Endodermal cell (in vitro differentiated cells): ENCODE data around the gene BMP4. TPM values are rescaled to one million over a fixed set of nuclear protein-coding genes. Genes with fewer than 3 reads are reported as not detected.

Experiments
- DNase-seq: peaks from one replicate; pipeline ENCODE4 v3.0.0-alpha.2; 2017
- H3K27ac ChIP-seq: 2 replicates; pipeline ENCODE4 v1.5.1; 2013; ENCODE audit warnings: mild to moderate bottlenecking, low read depth, low read length, moderate library complexity
- H3K27me3 ChIP-seq: 2 replicates; pipeline ENCODE4 v1.6.1; 2013; ENCODE audit warnings: mild to moderate bottlenecking, low read length, moderate library complexity; ENCODE audit not compliant: insufficient read depth, control insufficient read depth, poor library complexity, severe bottlenecking
- H3K36me3 ChIP-seq: 2 replicates; pipeline ENCODE4 v1.7.0; 2013; ENCODE audit warnings: mild to moderate bottlenecking, low read length, moderate library complexity; ENCODE audit not compliant: control insufficient read depth, insufficient read depth
- H3K4me1 ChIP-seq: one replicate; pipeline ENCODE4 v1.7.0; 2013; ENCODE audit warnings: low read length; ENCODE audit not compliant: control insufficient read depth, insufficient read depth
- H3K4me3 ChIP-seq: 2 replicates; pipeline ENCODE4 v1.5.1; 2013; ENCODE audit warnings: mild to moderate bottlenecking, low read length, moderate library complexity
- H3K9ac ChIP-seq: 2 replicates; pipeline ENCODE4 v1.6.1; 2013; ENCODE audit warnings: mild to moderate bottlenecking, low read length, moderate library complexity; ENCODE audit not compliant: poor library complexity, severe bottlenecking; ENCODE audit errors: extremely low read depth
- H3K9me3 ChIP-seq: 2 replicates; pipeline ENCODE4 v1.6.1; 2013; ENCODE audit warnings: mild to moderate bottlenecking, low read length, moderate library complexity; ENCODE audit not compliant: control insufficient read depth
- H3K27ac Mint-ChIP-seq: 2 replicates; pipeline ENCODE4 v1.8.0; 2020; ENCODE audit warnings: mixed read lengths
- H3K27me3 Mint-ChIP-seq: 2 replicates; pipeline ENCODE4 v1.8.0; 2021; ENCODE audit warnings: mild to moderate bottlenecking, mixed read lengths; ENCODE audit not compliant: insufficient read depth
- H3K36me3 Mint-ChIP-seq: 2 replicates; pipeline ENCODE4 v1.8.0; 2020; ENCODE audit warnings: low read depth, mixed read lengths
- H3K4me1 Mint-ChIP-seq: 2 replicates; pipeline ENCODE4 v1.8.0; 2020; ENCODE audit warnings: mixed read lengths
- H3K4me3 Mint-ChIP-seq: 2 replicates; pipeline ENCODE4 v1.8.0; 2020; ENCODE audit warnings: mild to moderate bottlenecking, moderate library complexity, mixed read lengths
- H3K9me3 Mint-ChIP-seq: 2 replicates; pipeline ENCODE4 v1.8.0; 2020; ENCODE audit warnings: mild to moderate bottlenecking, mixed read lengths
- CTCF ChIP-seq: fragments of 200-600 bp; sonication (generic); conservative IDR thresholded peaks from 2 replicates; pipeline ENCODE4 v1.5.0; 2021; ENCODE audit warnings: antibody characterized with exemption, mild to moderate bottlenecking
- WGBS, 2 experiments: methylation state at CpG; one replicate each; pipeline versions ENCODE4 v1.1.5 to v1.1.7; 2013; ENCODE audit warnings: missing lambda C conversion rate in 2 of 2, mixed read lengths in 1 of 2; ENCODE audit not compliant: insufficient coverage in 1 of 2, insufficient read length in 1 of 2; 5-methylcytosine and 5-hydroxymethylcytosine counted together
- total RNA-seq, 2 donors: library from RNA; stranded (reverse); fragmentation: NEBNext Ultra II Directional in 1 of 2; extraction: Animal tissue kit (Norgen Biotek cat#: 25700) in 1 of 2; gene quantifications; 2 replicates in 1 of 2; 3 replicates in 1 of 2; pipeline ENCODE4 v1.2.1, GENCODE V29; 2021

The BMP4 gene
- total RNA-seq, 2 donors from 2014 or later: 13.0 to 19.9 TPM

- Histone ChIP-seq H3K27ac (no peak overlapping the region), H3K9me3 (no peaks in the 10 kb centered on the region)
- WGBS, 2 experiments: 93 to 100% methylated on average over 1 of the region's 1 CpG
These were observed 44.6 kb downstream of the BMP4 start for GRCh38 chr14:53912021-53912420.

GRCh38 chr14:53908416-53908815 lies 48.2 kb downstream of the BMP4 start:
- no peak for TF ChIP-seq CTCF
- Histone ChIP-seq H3K4me3 (no peak overlapping the region), H3K27ac (no peak overlapping the region), H3K9me3 (peaks cover 15% of the 10 kb centered on the region), H3K36me3 (no peaks in the 10 kb centered on the region), H3K9ac (no peak overlapping the region), H3K27me3 (no peaks in the 10 kb centered on the region), H3K4me1 (no peaks in the 10 kb centered on the region)
- Mint-ChIP-seq H3K4me1 (peaks cover 1% of the 10 kb centered on the region), H3K36me3 (no peaks in the 10 kb centered on the region), H3K9me3 (peaks cover 6% of the 10 kb centered on the region), H3K27ac (no peak overlapping the region), H3K27me3 (no peaks in the 10 kb centered on the region), H3K4me3 (no peak overlapping the region)
- WGBS, 2 experiments: 86% methylated on average over 2 of the region's 2 CpGs; no CpG with 5 or more reads in 1 of the 2 experiments
- no peak for DNase-seq

More at GRCh38 chr14:53912021-53912420, 44.6 kb downstream of the BMP4 start:
- Histone ChIP-seq H3K36me3 (no peaks in the 10 kb centered on the region), H3K4me3 (no peak overlapping the region), H3K9ac (no peak overlapping the region), H3K27me3 (no peaks in the 10 kb centered on the region), H3K4me1 (no peaks in the 10 kb centered on the region)
- Mint-ChIP-seq H3K27ac (no peak overlapping the region), H3K27me3 (no peaks in the 10 kb centered on the region), H3K4me3 (no peak overlapping the region), H3K36me3 (no peaks in the 10 kb centered on the region), H3K4me1 (peaks cover 1% of the 10 kb centered on the region), H3K9me3 (peaks cover 3% of the 10 kb centered on the region)
- DNase-seq: no peak
- no peak for TF ChIP-seq CTCF

GRCh38 chr14:53902307-53902706 lies 54.3 kb downstream of the BMP4 start:
- H3K27ac Mint-ChIP-seq: no peak overlapping the region
- Histone ChIP-seq H3K9me3 (peaks cover 15% of the 10 kb centered on the region), H3K27me3 (no peaks in the 10 kb centered on the region), H3K4me1 (no peaks in the 10 kb centered on the region), H3K36me3 (no peaks in the 10 kb centered on the region), H3K27ac (no peak overlapping the region), H3K4me3 (no peak overlapping the region), H3K9ac (no peak overlapping the region)
- H3K4me1 Mint-ChIP-seq: no peaks in the 10 kb centered on the region
- H3K36me3 Mint-ChIP-seq: no peaks in the 10 kb centered on the region
- no CpG with 5 or more reads among the region's 1 CpG for WGBS, 2 experiments
- TF ChIP-seq CTCF: no peak
- no peaks in the 10 kb centered on the region for H3K27me3 Mint-ChIP-seq
- H3K4me3 Mint-ChIP-seq: no peak overlapping the region
- DNase-seq: no peak
- peaks cover 3% of the 10 kb centered on the region for H3K9me3 Mint-ChIP-seq
